GM04504 (cell line): ENCODE data around the gene RBM24.

Experiments
- DNase-seq: peaks from one replicate; pipeline ENCODE4 v3.0.0-alpha.2; 2012; ENCODE audit warnings: low read depth

RBM24 gene

DNA sequence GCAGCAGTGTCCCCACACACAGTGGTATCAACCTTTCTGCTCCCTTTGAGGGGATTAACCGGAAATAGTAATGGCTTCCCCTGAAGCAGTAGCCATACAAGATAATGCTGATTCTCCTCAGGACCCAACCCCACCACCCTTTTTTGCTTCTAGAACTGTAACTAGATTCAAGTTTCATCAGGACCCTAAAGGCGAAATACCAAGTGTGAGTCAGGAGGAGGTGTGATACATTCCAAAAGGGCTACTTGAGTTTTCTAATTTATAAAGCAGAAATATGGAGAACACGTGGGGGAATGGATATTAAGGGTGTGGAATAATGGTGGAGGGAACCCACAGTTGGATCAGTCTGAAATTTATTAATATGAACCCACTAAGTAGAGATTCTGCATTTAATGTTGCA lies 60.7 kb downstream of the RBM24 start:
- no peak for DNase-seq

DNA sequence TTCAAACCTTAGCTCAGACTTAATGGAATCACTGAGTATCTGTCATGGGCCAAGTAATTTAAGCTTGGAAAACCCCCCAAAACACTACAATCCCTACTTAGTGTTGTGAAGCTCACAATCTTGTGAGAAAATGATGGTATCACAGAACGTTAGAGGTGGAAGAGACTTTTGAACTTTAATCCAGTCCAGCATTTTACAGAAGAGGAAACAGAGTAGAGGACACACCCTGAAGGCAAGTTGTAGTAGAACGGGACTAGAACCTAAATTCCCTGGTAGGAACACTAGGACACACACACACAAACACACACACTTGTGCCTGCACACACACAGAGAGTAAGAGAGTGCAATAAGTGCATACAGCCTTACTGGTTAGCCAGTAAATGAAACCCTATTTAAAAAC lies 62.1 kb downstream of the RBM24 start:
- DNase-seq = no peak
